ENCODE data around the gene ASCL5.

Gene ASCL5

GRCh38 chr1:201144701-201145100 is 17.7 kb upstream of the ASCL5 start:
- no peaks in the 10 kb centered on the region for H3K9me3 ChIP-seq
- peaks cover 100% of the 10 kb centered on the region for H3K36me3 ChIP-seq (replicated peaks)
- in situ Hi-C loops (cut with MboI; ENCODE audit: low sequenced_read_pairs), result no loop called here
- H3K27me3 ChIP-seq (ENCODE audit: low read depth), result no peaks in the 10 kb centered on the region
- no peaks in the 10 kb centered on the region for H3K4me1 ChIP-seq
- no peak overlapping the region for H3K4me3 ChIP-seq
- no peak for DNase-seq (ENCODE audit: low spot score in 2 of 2)

- in situ Hi-C loops (cut with MboI; ENCODE audit: low sequenced_read_pairs), result no loop called here
- no peak for DNase-seq (ENCODE audit: low spot score in 2 of 2)
- Histone ChIP-seq H3K4me1 (no peaks in the 10 kb centered on the region), H3K27me3 (ENCODE audit: low read depth) (no peaks in the 10 kb centered on the region), H3K9me3 (no peaks in the 10 kb centered on the region), H3K4me3 (no peak overlapping the region), H3K36me3 (replicated peaks) (peaks cover 99% of the 10 kb centered on the region)
These were observed 17.0 kb upstream of the ASCL5 start for GRCh38 chr1:201143726-201144635.

DNA sequence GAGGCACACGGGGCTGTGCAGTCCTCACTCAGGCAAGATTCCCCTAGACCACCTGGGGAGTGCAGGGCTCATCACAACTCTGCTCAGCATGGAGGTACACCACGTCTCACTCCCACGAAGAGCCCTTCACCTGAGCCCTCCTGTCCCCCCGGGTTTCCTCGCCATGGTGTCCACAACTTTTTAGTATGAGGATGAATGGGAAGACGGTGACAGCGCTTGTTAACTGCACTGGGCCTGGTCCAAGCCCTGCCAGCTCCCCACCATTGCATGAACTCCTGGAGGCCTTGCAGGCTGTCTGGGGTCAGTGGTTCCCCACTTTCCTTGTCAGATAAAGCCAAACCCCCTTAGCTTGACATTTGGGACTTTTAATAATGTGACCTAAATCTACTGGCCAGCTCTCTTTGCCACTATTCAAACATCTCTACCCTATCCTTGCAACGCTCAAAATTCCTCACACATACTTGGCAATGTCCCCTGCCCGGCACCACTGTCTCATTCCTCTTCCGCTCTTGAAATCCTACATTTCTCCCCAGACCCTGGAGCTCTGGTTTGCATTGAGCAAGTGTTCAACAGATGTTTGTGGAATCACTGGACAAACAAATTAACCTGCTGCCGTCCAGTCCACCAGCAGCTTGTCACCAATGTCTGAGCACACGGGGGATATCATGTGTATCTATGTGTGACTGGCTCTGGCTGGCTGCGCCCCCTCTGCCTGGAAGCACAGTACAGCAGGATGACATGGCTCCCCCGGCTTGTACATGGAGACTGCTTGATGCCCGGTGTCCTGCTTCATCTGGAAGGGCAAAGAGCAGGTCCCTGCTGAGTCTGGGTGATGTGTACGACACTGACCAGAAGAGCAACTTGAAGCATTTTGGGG is 16.1 kb upstream of the ASCL5 start:
- no peak for DNase-seq (ENCODE audit: low spot score in 2 of 2)

DNA sequence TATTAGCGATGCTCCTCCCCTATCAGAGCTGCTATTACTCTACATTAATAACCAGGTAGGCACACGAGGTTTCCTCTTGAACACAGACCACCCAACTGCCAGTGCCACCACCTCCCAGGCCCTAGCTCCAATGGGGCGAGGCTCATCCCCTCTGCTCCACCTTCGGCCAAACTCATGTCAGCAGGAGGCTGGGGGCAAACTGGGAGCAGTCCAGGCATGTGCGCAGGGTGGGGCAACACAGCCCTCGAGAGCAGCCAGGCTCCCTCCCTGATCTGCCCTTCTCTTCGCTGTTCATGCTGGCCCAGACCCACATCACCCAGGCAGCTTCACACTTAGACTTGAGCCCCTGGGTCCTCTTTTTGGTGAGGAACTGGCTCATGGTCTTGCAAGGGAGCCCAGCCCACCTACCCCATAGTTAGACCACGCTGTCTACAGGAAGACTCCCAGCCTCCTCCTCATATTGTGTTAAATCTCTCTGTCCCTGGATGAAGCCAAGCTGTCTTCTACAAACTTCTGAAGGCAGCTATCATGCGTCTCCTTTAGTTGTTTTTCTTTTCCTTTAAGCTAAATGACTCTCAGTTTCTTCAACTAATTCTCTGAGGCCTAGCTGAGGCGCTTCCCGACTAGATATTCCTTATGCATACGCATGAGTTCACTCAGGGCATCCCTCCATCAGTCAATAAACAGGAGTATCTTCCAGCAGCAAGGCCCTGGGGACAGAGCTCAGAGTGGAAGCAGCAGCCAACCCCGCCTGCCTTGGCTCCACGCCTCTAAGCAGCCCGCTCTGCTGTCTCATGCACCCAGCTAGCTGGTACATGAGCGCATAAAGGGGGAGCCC is 15.2 kb upstream of the ASCL5 start:
- Histone ChIP-seq H3K36me3 (replicated peaks) (peaks cover 96% of the 10 kb centered on the region), H3K9me3 (no peaks in the 10 kb centered on the region), H3K4me3 (no peak overlapping the region), H3K4me1 (no peaks in the 10 kb centered on the region), H3K27me3 (ENCODE audit: low read depth) (no peaks in the 10 kb centered on the region)
- in situ Hi-C loops (cut with MboI; ENCODE audit: low sequenced_read_pairs), result no loop called here
- no peak for DNase-seq (ENCODE audit: low spot score in 2 of 2)

More for the DNA sequence above, 16.1 kb upstream of the ASCL5 start:
- in situ Hi-C loops (cut with MboI; ENCODE audit: low sequenced_read_pairs), result no loop called here
- Histone ChIP-seq H3K27me3 (ENCODE audit: low read depth) (no peaks in the 10 kb centered on the region), H3K9me3 (no peaks in the 10 kb centered on the region), H3K4me1 (no peaks in the 10 kb centered on the region), H3K4me3 (no peak overlapping the region), H3K36me3 (replicated peaks) (peaks cover 99% of the 10 kb centered on the region)

- Histone ChIP-seq H3K27me3 (ENCODE audit: low read depth) (no peaks in the 10 kb centered on the region), H3K4me1 (no peaks in the 10 kb centered on the region), H3K4me3 (no peak overlapping the region), H3K36me3 (replicated peaks) (peaks cover 92% of the 10 kb centered on the region), H3K9me3 (no peaks in the 10 kb centered on the region)
- DNase-seq (ENCODE audit: low spot score in 2 of 2), result no peak
- in situ Hi-C loops (cut with MboI; ENCODE audit: low sequenced_read_pairs), result no loop called here
These were observed 14.4 kb upstream of the ASCL5 start for GRCh38 chr1:201141418-201141817.

GRCh38 chr1:201140941-201141260 is 13.9 kb upstream of the ASCL5 start:
- Histone ChIP-seq H3K4me1 (no peaks in the 10 kb centered on the region), H3K27me3 (ENCODE audit: low read depth) (no peaks in the 10 kb centered on the region), H3K4me3 (no peak overlapping the region), H3K36me3 (replicated peaks) (peaks cover 92% of the 10 kb centered on the region), H3K9me3 (no peaks in the 10 kb centered on the region)
- in situ Hi-C loops (cut with MboI; ENCODE audit: low sequenced_read_pairs), result no loop called here
- DNase-seq (ENCODE audit: low spot score in 2 of 2), result no peak

DNA sequence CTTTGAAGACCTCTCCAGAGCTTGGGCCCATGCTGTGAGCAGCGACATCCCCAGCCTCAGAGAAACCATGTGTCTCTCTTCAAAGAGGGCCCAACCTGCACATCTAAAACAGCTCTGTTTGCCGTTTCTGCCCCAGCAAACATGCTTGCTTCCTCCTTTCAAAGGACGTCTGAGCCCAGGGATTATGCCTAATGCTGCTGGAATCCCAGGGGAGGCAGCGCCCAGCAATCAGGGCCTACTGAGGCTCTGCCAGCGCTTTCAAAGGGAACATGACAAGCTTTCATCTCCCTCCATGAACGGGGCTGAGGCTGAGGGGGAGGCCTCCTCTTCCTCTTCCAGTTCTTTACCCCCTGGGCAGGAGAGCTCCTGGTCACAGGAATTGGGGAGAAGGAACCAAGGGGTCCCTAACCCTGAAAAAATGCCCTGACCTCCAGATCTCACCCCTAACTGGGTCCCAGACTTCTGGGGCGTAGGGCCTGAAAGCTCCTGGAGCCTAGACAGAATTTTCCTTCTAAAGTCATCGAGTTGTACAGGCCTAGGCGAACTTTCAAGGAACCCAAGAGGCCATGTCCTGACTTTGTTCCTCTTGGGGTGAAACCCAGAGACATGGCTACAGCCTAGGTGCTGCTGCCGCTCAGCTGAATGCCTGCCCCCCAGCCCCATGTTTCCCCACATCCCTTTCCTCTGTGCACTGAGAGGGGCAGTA is 13.4 kb upstream of the ASCL5 start:
- no peak for DNase-seq (ENCODE audit: low spot score in 2 of 2)
- in situ Hi-C loops (cut with MboI; ENCODE audit: low sequenced_read_pairs), result no loop called here
- no peaks in the 10 kb centered on the region for H3K9me3 ChIP-seq
- H3K4me1 ChIP-seq, result no peaks in the 10 kb centered on the region
- H3K4me3 ChIP-seq, result no peak overlapping the region
- H3K36me3 ChIP-seq (replicated peaks), result peaks cover 92% of the 10 kb centered on the region
- H3K27me3 ChIP-seq (ENCODE audit: low read depth), result no peaks in the 10 kb centered on the region

DNA sequence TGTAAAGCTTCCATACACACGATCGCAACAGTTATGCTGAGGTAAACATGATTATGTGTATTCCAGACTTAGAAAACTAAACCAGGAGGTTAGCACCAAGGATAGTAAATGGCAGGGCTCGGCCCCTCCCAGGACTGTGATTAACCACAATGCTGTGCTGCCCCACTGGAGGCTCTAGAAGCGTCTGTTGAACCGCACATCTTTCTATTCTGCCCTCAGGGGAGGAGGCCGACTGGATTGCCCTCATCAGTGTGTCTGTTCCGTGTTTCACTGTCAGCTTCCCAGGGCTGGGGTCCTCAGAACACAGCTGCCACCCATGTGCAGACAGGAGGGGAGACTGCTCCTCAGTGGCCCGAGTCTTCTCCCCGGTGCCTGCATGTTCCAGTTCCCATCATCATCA is 12.8 kb upstream of the ASCL5 start:
- H3K9me3 ChIP-seq, result no peaks in the 10 kb centered on the region
- in situ Hi-C loops (cut with MboI; ENCODE audit: low sequenced_read_pairs), result no loop called here
- peaks cover 92% of the 10 kb centered on the region for H3K36me3 ChIP-seq (replicated peaks)
- DNase-seq (ENCODE audit: low spot score in 2 of 2), result no peak
- H3K27me3 ChIP-seq (ENCODE audit: low read depth), result no peaks in the 10 kb centered on the region
- H3K4me3 ChIP-seq, result no peak overlapping the region
- no peaks in the 10 kb centered on the region for H3K4me1 ChIP-seq

GRCh38 chr1:201139306-201139705 is 12.3 kb upstream of the ASCL5 start:
- no peak overlapping the region for H3K4me3 ChIP-seq
- no peaks in the 10 kb centered on the region for H3K27me3 ChIP-seq (ENCODE audit: low read depth)
- in situ Hi-C loops (cut with MboI; ENCODE audit: low sequenced_read_pairs), result no loop called here
- H3K4me1 ChIP-seq, result no peaks in the 10 kb centered on the region
- peaks cover 91% of the 10 kb centered on the region for H3K36me3 ChIP-seq (replicated peaks)
- H3K9me3 ChIP-seq, result no peaks in the 10 kb centered on the region
- no peak for DNase-seq (ENCODE audit: low spot score in 2 of 2)

DNA sequence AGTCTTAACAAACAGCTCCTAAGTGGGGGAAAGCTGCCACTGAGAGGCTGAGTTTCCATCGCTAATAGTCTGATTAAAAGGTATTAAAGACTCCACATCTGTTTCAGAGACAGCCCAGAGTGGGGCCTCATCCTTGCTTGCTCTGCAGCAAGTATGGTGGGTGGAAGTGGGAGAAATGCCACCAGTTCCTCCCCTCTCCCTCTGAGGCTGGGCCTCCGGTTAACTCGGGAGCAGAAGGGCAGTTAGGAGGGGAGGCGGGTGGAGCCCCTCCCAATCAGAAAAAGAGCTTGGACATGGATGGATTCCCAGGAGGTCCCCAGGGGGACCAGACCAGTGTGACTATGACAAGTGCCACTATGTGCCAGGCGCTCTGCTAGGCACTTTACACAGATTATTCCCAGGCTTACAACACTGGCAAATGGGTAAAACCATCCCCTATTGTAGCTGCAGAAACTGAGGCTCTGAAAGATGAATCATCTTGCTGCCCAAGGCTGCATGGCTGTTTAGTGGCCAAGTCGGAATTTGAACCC is 11.4 kb upstream of the ASCL5 start:
- Histone ChIP-seq H3K4me3 (no peak overlapping the region), H3K9me3 (no peaks in the 10 kb centered on the region), H3K4me1 (no peaks in the 10 kb centered on the region), H3K36me3 (replicated peaks) (peaks cover 82% of the 10 kb centered on the region), H3K27me3 (ENCODE audit: low read depth) (no peaks in the 10 kb centered on the region)
- no peak for DNase-seq (ENCODE audit: low spot score in 2 of 2)
- in situ Hi-C loops (cut with MboI; ENCODE audit: low sequenced_read_pairs), result no loop called here

GRCh38 chr1:201137579-201138310 is 10.8 kb upstream of the ASCL5 start:
- no peaks in the 10 kb centered on the region for H3K27me3 ChIP-seq (ENCODE audit: low read depth)
- in situ Hi-C loops (cut with MboI; ENCODE audit: low sequenced_read_pairs), result no loop called here
- DNase-seq (ENCODE audit: low spot score in 2 of 2), result no peak
- H3K4me3 ChIP-seq, result no peak overlapping the region
- peaks cover 76% of the 10 kb centered on the region for H3K36me3 ChIP-seq (replicated peaks)
- H3K9me3 ChIP-seq, result no peaks in the 10 kb centered on the region
- H3K4me1 ChIP-seq, result no peaks in the 10 kb centered on the region

DNA sequence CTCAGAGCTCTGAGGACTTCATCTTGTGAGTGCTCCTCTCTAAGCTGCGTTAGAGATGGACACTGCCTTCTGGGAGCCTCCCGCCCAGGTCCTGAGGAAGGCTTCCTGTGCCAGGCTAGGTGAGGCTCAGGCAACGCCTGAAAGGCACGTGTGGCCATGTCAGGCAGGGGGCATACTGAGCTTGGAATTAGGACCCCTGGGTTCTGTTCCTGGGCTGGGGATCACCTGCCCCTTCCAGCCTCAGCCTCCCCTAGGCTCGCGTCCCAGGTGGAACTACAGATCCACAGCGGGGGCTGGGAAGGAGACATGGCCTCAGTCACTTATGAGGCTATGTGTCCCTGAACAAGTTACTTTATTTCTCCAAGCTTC is 10.0 kb upstream of the ASCL5 start:
- in situ Hi-C loops (cut with MboI; ENCODE audit: low sequenced_read_pairs), result no loop called here
- H3K9me3 ChIP-seq, result no peaks in the 10 kb centered on the region
- H3K4me3 ChIP-seq, result no peak overlapping the region
- H3K36me3 ChIP-seq (replicated peaks), result peaks cover 68% of the 10 kb centered on the region
- no peaks in the 10 kb centered on the region for H3K4me1 ChIP-seq
- no peak for DNase-seq (ENCODE audit: low spot score in 2 of 2)
- H3K27me3 ChIP-seq (ENCODE audit: low read depth), result no peaks in the 10 kb centered on the region
